MG63 (cell line): ENCODE results near the gene GPR183. TPM values are rescaled to one million over a fixed set of nuclear protein-coding genes. Genes with fewer than 3 reads are reported as not detected.

Source experiments
- DNase-seq: peaks from one replicate; pipeline ENCODE4 v3.0.0-alpha.2; 2020
- H3K27me3 ChIP-seq: fragments of 250-450 bp; sonication (Bioruptor Pico); 2 replicates; pipeline ENCODE4 v1.5.1; 2020; ENCODE audit warnings: mild to moderate bottlenecking, moderate library complexity
- H3K36me3 ChIP-seq: fragments of 250-450 bp; sonication (Bioruptor Pico); 2 replicates; pipeline ENCODE4 v1.5.1; 2020; ENCODE audit warnings: mild to moderate bottlenecking, moderate library complexity
- H3K4me3 ChIP-seq: fragments of 250-450 bp; sonication (Bioruptor Pico); 2 replicates; pipeline ENCODE4 v1.5.1; 2020; ENCODE audit warnings: mild to moderate bottlenecking, moderate library complexity
- H3K9me3 ChIP-seq: fragments of 250-450 bp; sonication (Bioruptor Pico); 2 replicates; pipeline ENCODE4 v1.5.1; 2020; ENCODE audit warnings: mild to moderate bottlenecking, moderate library complexity
- total RNA-seq: library from RNA; depleted of rRNA; stranded (reverse); fragments of >200 nt; shearing (Covaris generic); gene quantifications from 2 replicates; pipeline ENCODE4 v1.2.3, GENCODE V29; 2014; ENCODE audit warnings: low replicate concordance

Gene GPR183
- total RNA-seq, 1 experiment from 2014 or later = not detected

DNA sequence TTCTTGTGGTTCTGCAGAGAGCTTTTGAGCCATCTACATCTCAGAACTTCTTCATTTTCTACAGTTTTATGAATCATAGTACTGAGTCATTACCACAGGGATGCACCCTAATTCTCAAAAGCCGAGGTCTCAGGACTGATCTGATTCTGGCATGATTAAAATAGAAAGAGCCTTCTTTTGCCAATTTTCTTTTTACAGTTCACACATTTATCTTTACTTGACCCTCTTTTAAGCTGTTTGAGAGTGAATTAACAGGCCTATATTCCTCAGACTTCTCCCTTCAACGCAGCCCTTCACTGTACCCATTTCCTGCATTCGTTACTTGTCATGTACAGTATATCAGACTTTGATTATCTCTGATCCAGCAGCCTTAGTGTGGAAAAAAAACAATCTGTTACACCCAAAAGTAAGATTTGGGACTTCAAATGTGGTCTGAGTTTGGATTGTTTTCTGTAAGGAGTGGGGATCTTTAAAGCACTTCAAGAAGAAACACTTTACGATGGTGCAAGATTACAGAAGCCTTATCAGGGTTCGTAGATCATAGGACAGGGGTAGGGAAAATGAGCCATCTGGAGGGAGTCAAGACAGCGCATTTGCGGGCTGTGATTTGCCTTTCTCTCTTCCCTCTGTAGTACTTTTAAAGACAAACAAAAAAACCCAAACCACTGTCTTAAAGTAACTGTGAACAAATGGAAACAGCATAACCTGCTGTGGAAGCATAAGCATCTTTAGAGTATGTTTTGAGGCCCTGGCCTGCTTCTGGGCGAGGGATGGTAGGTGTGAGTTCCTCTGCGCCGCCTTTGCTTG, 15.3 kb upstream of the GPR183 start:
- no peaks in the 10 kb centered on the region for H3K9me3 ChIP-seq
- no peak overlapping the region for H3K4me3 ChIP-seq
- no peaks in the 10 kb centered on the region; the same call in 1 of the 2 replicates for H3K36me3 ChIP-seq
- no peak for DNase-seq
- H3K27me3 ChIP-seq = no peaks in the 10 kb centered on the region

DNA sequence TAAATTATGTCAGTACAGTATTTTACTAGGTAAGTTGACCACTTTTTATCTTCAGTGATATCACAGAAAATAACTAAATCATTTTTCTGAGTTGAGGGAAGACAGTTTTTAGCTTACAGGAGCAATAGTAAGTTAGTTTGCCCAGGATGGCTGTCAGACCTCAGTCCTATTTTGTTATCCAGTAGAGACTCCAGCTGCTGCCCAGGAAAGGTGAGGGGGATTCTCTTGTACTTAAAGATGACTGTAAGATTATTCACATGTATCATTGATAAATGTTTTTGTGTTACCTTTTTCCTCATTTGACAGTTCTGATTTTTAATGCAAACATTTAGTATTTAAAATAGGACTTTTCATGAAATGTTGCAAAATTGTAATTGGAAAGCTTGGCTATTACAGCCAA, 14.5 kb upstream of the GPR183 start:
- no peaks in the 10 kb centered on the region for H3K27me3 ChIP-seq
- no peaks in the 10 kb centered on the region; the same call in 1 of the 2 replicates for H3K36me3 ChIP-seq
- H3K4me3 ChIP-seq = no peak overlapping the region
- no peaks in the 10 kb centered on the region for H3K9me3 ChIP-seq
- DNase-seq = no peak

DNA sequence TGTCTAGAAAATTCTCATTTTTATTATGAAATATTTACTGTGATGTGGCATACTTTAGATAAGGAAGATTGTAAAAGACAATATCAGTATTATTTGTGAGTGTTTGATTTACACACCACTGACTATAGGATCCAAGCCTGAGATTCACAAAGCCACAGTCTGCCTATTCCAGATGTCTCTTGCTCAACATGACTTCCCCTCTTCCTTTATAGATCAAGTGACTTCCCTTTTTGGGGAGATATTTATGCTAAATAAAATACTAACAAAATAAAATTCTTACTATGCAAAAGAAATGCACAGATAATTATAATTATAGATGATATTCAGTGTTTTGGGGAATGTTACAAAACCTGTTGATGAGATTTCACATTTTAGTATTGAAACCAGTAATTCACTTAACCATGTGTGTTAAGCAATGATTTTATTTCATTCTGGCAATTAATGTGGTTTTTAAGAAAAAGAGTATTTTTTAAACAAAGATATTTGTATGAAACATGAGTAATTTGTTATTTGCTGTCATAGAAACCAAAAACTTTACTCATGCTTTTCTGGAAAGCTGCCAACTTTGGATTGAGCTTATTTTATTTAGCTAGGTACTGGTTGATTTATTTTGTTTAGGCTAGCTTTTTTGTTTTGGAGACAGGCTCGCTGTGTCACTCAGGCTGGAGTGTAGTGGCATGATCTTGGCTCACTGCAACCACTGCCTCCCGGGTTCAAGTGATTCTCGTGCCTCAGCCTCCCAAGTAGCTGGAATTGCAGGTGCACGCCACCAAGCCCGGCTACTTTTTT, 13.7 kb upstream of the GPR183 start:
- no peak overlapping the region for H3K4me3 ChIP-seq
- no peaks in the 10 kb centered on the region for H3K9me3 ChIP-seq
- peak; percentile 41 for DNase-seq

DNA sequence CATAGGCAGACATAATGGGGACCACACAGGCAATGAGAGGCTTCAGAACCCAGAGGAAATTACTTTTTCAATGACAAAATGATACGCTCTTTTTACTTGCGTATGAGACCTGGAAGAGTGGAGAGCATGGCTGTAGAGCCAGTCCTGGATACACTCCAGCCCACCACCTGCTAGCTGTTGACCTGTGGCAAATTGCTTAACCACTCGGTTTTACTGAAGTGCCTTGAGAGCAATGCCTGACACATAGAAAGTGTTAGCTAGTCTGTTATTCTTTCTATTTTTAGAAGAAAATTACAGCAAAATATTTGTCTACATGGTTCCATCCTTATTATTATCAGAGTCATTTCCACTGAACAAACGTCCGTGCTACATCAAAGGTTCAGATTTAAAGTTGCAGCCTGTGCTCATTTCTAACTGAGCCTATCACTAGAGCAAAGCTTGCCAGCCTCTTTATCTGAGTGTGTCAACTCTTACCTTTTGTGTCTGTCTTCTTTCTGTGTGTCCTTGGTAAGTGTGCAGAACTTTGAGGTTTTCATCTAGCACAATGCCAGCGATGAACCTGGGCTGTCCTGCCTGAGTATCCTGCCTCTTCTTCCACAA, 9.6 kb upstream of the GPR183 start:
- Histone ChIP-seq H3K27me3 (no peaks in the 10 kb centered on the region), H3K9me3 (no peaks in the 10 kb centered on the region), H3K4me3 (no peak overlapping the region), H3K36me3 (peaks cover 7% of the 10 kb centered on the region)
- DNase-seq = no peak

More for the DNA sequence above, 13.7 kb upstream of the GPR183 start:
- H3K36me3 ChIP-seq = no peaks in the 10 kb centered on the region; the same call in 1 of the 2 replicates
- H3K27me3 ChIP-seq = no peaks in the 10 kb centered on the region

DNA sequence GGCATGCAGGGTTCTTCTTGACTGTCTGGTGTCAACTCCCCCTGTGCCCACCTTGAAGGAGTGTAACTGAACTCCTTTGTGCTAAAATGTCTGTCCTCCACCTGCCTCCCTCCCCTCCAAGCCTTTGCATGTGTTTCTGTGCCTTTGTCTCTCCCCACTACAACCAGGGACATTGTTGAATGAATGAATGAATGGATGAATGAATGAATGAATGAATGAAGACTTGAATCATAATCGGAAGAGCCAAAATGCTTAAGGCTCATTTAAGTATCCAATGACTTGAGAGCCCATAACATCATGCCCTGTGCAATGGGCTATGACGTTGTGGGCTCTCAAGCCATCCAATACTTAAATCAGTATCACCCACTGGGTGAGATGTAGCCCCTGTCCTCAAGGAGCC, 9.0 kb upstream of the GPR183 start:
- Histone ChIP-seq H3K4me3 (no peak overlapping the region), H3K27me3 (no peaks in the 10 kb centered on the region), H3K36me3 (peaks cover 7% of the 10 kb centered on the region), H3K9me3 (no peaks in the 10 kb centered on the region)
- DNase-seq = no peak

DNA sequence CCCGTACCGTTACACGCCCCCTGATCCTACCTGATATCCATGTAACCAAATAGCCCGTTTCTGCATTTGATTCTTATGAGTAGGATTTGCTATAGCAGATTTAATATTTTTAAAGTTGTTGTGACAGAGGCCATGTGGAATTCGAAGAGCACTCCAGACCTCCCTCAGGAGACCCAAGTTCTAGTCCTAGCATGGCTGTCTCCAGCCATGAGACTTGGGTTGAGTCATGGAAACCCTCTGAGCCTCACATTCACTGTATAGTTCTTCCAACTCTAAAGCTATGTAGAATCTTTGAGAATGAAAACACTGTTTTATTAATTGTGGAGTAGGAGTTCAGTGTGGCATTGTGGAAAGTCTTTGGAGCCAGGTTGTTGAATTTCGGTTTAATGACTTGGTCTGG, 8.0 kb upstream of the GPR183 start:
- Histone ChIP-seq H3K27me3 (no peaks in the 10 kb centered on the region), H3K36me3 (peaks cover 7% of the 10 kb centered on the region), H3K9me3 (no peaks in the 10 kb centered on the region), H3K4me3 (no peak overlapping the region)
- no peak for DNase-seq

DNA sequence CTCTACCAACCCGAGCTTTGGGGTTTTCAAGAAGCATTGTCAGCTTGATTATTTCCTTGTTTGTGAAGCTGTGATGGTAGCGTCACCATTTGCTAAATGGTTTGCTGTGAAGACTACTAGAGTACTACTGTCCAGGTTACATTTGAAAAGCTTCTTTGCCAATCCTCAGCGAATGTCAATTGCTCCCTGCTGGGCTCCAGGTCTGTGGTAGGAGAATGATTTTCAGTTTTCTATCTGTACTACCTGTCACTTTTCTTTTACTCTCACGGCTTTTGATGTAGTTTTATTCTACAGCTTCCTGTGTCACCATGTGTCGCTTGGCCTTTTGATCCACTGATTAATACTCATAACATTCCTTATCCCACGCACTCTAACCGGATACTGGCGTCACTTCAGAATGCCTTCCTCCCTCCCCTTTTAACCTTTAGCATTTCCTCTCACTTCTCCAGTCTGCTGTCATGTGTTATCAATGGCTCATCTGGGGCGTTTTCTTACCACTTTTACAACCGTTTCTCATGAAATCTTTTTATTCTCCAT, 7.5 kb upstream of the GPR183 start:
- no peak for DNase-seq
- Histone ChIP-seq H3K27me3 (no peaks in the 10 kb centered on the region), H3K4me3 (no peak overlapping the region), H3K9me3 (no peaks in the 10 kb centered on the region), H3K36me3 (peaks cover 7% of the 10 kb centered on the region)

DNA sequence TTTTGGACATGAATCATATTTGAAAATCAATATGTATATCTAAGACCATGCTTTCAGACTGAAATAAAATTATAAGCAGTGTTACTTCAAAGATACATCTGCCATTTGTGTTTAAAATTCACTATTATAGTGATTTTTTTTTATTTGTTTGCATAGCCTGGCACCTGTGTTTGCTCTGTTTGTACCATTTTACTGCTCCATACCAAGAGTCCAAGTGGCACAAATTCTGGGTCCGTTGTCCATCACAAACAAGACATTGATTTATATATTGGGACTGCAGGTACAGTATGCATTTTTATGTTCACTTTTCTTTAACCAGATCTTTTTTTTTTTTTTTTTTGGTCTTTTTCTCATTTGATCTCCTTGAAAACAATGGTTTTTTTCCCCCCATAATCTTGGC, 6.7 kb upstream of the GPR183 start:
- Histone ChIP-seq H3K27me3 (no peaks in the 10 kb centered on the region), H3K36me3 (peaks cover 7% of the 10 kb centered on the region), H3K4me3 (no peak overlapping the region), H3K9me3 (no peaks in the 10 kb centered on the region)
- no peak for DNase-seq

DNA sequence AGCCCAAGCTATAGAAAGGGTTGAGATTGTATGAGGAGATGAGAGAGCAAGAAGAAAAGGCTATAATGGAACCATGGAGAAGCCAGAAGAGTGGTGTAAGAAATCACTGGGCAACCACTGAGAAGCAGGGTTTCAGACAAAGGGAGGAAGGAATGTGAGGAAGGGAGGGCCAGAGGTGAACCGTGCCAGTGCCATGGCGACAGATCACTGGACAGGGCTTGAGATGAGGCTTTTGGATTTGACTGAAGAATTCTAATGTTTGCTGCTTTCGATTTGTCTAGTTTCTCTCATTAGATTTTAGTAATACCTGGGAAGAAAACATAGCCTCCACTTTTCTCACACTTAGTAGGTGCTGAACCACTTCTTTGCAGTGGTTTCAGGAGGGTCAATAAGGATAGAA, 6.3 kb upstream of the GPR183 start:
- DNase-seq = no peak
- Histone ChIP-seq H3K36me3 (peaks cover 7% of the 10 kb centered on the region), H3K4me3 (no peak overlapping the region)

DNA sequence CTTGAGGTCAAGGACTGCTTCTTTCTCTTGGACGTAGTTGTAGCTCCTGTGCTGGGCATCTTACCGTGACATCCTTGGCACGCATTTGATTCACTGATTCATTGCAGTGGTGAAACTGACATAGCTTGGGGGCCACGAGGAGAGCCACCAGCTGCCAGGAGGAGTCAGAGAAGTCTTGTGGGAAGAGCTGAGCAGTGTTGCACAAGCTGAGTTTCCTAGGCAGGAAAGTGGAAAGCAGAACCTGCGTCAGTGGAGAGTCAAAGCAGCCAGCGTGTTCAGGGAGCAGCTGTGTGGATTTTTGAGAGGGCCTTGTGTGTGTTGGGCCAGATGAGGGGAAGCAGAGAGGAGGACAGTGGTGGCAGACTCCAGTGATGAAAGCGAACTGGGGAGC, 5.3 kb upstream of the GPR183 start:
- peaks cover 7% of the 10 kb centered on the region for H3K36me3 ChIP-seq
- peak; percentile 90 for DNase-seq
- H3K27me3 ChIP-seq = no peaks in the 10 kb centered on the region
- H3K9me3 ChIP-seq = no peaks in the 10 kb centered on the region
- H3K4me3 ChIP-seq = no peak overlapping the region

More for the DNA sequence above, 6.3 kb upstream of the GPR183 start:
- H3K27me3 ChIP-seq = no peaks in the 10 kb centered on the region
- no peaks in the 10 kb centered on the region for H3K9me3 ChIP-seq

DNA sequence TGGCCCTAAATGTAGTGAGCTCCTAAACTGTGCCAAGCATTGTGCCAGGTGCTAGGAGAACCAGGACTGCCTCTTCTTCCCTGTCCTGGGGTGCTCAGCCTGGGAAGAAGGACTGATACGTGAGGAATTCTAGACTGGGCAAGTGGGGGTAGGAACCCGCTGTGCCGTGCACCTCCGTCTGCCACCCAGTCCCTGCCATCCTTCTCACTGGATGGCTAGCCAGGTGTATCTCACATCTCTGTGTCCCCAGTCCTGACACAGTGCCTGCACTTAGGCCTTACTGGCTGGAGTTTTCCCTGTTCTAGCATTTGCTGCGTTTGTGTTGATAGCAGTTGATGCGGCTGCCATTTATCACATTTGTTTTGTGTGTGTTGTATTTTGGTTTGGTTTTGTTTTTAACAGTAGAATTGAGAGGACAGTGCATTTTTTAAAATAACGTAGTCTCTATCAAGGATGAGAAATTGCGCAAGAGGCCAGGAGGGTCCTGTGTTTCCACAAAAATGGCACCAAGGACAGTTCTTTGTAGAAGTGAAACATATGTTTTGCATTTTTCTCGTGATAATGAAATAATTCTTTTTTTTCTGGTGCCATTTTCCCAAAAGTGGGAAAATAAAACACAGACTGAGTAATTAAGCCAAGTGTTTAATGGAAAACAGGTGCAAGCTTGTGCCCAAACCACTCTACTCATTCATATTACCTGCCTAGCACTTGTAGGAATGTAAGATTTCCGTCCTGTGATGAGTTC, 4.7 kb upstream of the GPR183 start:
- H3K9me3 ChIP-seq = no peaks in the 10 kb centered on the region
- peaks cover 7% of the 10 kb centered on the region for H3K36me3 ChIP-seq
- DNase-seq = no peak
- H3K4me3 ChIP-seq = no peak overlapping the region
- H3K27me3 ChIP-seq = no peaks in the 10 kb centered on the region

DNA sequence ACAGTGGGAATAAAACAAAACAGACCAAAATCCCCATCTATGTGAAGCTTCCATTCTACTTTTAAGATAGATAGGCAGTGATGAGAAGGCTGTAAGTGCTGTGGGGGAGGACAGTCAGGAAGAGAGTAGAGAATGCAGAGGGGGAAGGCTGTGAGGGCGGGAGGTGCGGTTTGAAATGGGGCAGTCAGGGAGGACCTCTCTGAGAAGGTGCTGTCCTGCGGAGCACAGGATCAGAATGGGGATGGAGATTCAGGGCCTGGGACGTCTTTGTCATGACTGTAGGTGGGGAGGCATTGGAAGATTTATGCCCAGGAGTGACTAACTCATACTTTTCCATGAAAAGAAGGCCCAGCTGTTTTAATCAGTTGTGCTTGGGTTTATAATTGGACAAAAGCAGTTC, 3.9 kb upstream of the GPR183 start:
- Histone ChIP-seq H3K9me3 (no peaks in the 10 kb centered on the region), H3K27me3 (no peaks in the 10 kb centered on the region), H3K4me3 (no peak overlapping the region), H3K36me3 (peaks cover 7% of the 10 kb centered on the region)
- DNase-seq = no peak

DNA sequence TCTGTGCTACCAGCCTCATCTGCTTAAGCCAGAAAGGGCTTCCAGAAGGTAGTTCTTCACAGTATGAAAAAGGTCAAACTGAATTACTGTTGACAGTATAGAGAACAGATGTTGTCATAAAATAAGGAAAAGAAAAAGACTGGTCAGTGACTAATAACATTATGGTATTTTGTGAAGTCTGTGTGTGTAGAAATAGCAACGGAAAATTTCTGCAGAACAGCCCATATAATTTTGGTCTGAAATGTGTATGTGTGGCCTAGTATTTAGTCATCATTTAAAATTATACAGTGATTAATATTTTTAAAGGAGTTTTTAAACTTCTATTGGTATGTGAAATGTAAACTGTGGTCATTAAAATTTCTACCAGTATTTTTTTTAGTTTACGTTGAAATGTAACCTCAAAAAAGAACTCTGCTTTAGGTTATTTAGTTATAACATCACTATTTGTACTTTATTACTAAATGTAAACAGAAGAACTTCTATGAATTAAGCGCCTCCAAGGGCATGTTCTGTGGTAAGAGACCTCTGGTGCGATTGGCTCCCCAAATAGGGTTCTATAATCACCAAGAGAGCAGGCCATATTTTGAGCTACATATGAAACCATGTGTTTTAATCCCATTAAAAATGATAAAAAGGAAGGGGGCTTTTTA, 3.3 kb upstream of the GPR183 start:
- H3K4me3 ChIP-seq = no peak overlapping the region
- DNase-seq = no peak
- H3K9me3 ChIP-seq = no peaks in the 10 kb centered on the region
- H3K27me3 ChIP-seq = no peaks in the 10 kb centered on the region
- peaks cover 7% of the 10 kb centered on the region for H3K36me3 ChIP-seq

DNA sequence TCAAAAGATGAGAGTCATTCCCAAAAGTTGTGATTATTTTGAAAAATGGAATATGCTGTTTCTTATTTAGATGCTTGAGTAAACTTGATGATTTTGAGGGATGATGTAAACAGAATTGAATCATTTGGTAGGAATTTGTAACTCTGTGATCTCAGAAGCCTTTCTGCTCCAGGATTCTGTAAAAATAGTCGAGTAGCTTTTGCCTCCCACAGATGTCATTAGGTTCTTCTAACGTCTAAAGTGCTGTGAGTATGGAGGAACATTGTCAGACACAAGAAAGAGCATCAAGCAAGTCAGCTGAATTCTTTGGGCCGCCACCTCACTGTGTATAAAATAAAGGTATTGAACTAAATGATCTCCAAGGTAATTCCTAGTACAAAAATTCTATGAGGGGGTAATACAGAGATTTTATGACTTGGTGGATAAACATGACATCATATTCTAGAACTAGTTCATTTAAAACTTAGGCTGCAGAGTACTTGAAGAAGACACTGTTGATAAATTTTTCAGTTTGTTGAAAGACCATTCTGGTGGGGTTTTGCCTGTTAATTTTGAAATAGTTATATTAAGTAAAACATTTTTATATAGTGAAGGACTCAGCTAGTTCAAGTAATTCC, 1.4 kb upstream of the GPR183 start:
- no peak overlapping the region for H3K4me3 ChIP-seq
- no peaks in the 10 kb centered on the region; the same call in 1 of the 2 replicates for H3K36me3 ChIP-seq

DNA sequence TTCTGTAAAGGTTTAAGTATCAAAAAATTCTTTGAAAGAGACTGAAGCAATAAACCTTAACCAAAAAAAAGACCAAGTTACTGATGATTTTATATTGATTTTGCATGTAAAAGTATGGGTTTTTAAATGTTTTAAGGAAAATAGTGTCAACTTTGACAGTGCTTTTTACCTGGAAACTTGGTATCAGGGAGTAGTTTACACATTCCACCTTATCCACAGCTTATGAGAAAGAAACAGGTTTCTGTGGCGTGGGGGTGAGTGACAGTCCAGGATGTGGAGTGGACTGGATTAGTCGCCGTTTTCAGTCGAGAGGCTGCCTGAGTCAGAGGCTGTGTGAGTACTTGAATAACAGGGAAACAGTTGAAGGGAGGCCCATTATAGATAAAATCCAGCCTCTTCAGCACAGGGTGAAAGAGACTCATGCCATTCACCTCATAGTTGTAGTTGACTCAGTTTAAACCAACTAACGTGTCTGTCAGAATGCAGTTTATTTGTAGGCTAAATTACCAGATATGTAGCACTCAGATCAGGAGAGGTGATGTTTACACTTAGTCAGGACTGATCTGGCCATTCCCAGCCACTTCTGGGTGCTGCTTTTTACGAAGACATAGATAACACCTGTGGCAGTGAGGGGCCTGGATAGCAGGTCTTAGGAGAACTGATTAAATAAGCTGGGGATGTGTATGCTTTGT, 595 bp upstream of the GPR183 start:
- Histone ChIP-seq H3K4me3 (no peak overlapping the region), H3K27me3 (no peaks in the 10 kb centered on the region), H3K36me3 (no peaks in the 10 kb centered on the region; the same call in 1 of the 2 replicates), H3K9me3 (no peaks in the 10 kb centered on the region)
- peak; percentile 67 for DNase-seq

More for the DNA sequence above, 1.4 kb upstream of the GPR183 start:
- Histone ChIP-seq H3K27me3 (no peaks in the 10 kb centered on the region), H3K9me3 (no peaks in the 10 kb centered on the region)
- no peak for DNase-seq
